ENCODE measurements around the gene SAMSN1.

DNA sequence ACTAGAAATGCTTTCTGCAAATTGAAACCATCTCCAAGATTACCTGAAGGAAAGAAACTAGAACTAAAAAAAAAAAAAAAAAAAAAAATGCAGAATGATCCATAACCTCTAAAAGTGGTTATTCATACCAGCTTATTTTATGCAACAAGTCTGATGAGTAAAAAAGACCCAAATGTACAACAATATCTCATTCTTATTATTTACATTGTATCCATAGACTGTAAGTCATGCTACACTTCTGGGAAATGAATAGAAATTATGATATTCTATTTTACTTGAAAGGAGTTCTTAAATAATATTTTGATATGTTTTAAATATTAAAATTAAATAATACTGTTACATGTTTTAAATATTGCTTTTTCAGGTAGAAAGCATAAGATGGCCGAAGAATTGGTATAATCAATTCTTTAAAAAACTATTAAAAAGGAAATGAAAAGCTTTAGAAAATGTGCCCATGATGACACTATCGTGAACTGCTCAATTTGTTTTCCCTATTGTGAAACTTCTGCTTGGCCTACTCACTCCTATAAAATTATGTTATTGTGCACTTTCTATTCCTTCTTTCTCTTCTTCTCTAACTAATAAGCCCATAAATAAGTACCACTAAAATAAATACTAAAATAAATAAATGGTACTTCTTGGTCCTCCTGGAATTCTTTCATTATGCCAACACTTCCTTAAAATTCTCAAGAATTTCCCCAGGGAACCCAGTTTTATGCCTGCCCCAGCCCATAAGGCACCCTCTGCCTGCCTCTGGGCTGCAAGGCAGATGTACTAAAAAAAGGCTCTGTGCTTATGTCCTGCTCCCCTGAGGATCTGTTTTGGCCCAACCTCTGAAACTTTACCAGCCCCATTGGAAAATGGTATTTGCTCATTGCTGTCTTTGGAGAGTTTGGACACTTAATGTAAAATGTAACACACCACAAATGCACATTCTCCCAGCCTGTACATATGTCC lies 18.1 kb downstream of the SAMSN1 start:
- no peak for TF ChIP-seq CTCF (IDR thresholded peaks at IDR 0.05)
- TF ChIP-seq POLR2A (IDR thresholded peaks at IDR 0.05), result no peak
- TF ChIP-seq POLR2AphosphoS5 (IDR thresholded peaks at IDR 0.05), result no peak
- no peak for TF ChIP-seq EP300 (IDR thresholded peaks at IDR 0.05)
